Embryonic facial prominence (tissue), 1 donor: Measurements from ENCODE around the gene CER1.
A peak's percentile ranks its signal among the peaks of the same experiment; 100 is the strongest.
"Not testable (repeated sequence)": the region's sequence is repeated elsewhere in the genome, so short reads cannot be mapped to it uniquely, and the experiment has no call there.

Source experiments
- DNase-seq: peaks from one replicate; pipeline ENCODE4 v3.0.0-alpha.2; 2016; ENCODE audit errors: extremely low spot score

The CER1 gene

GRCh38 chr9:14715102-14715501 lies 7.4 kb downstream of the CER1 start:
- DNase-seq, result no peak

- no peak for DNase-seq
Measured at GRCh38 chr9:14713187-14713767, 9.3 kb downstream of the CER1 start.

- DNase-seq, result no peak
Measured at GRCh38 chr9:14710804-14711203, 11.7 kb downstream of the CER1 start.

GRCh38 chr9:14706530-14707140 lies 15.9 kb downstream of the CER1 start:
- no peak for DNase-seq

- no peak for DNase-seq
Measured at GRCh38 chr9:14705079-14705478, 17.5 kb downstream of the CER1 start.

GRCh38 chr9:14704281-14704680 lies 18.3 kb downstream of the CER1 start:
- DNase-seq, result no peak

- DNase-seq, result no peak
Measured at GRCh38 chr9:14702200-14702720, 20.3 kb downstream of the CER1 start.

- DNase-seq, result no peak
Measured at GRCh38 chr9:14693251-14693861, 29.2 kb downstream of the CER1 start, which contains the start of gene ZDHHC21. TSS of gene ZDHHC21 (minus strand) at chr9:14693432. CDS start at chr9:14674340, 19,092 bp downstream.

- peak; percentile 31 for DNase-seq
Measured at GRCh38 chr9:14692470-14693250, 29.9 kb downstream of the CER1 start.

GRCh38 chr9:14690948-14691730 lies 31.4 kb downstream of the CER1 start:
- no peak for DNase-seq

- no peak for DNase-seq
Measured at GRCh38 chr9:14687042-14687719, 35.4 kb downstream of the CER1 start.

GRCh38 chr9:14686168-14686567 lies 36.4 kb downstream of the CER1 start:
- DNase-seq, result no peak

- DNase-seq, result not testable (repeated sequence)
Measured at GRCh38 chr9:14682616-14683015, 39.9 kb downstream of the CER1 start.

- DNase-seq, result no peak
Measured at GRCh38 chr9:14678776-14679175, 43.8 kb downstream of the CER1 start.

- no peak for DNase-seq
Measured at GRCh38 chr9:14677872-14678271, 44.7 kb downstream of the CER1 start.

- DNase-seq, result no peak
Measured at GRCh38 chr9:14677396-14677795, 45.1 kb downstream of the CER1 start.

- no peak for DNase-seq
Measured at GRCh38 chr9:14674630-14675029, 47.9 kb downstream of the CER1 start.

GRCh38 chr9:14671377-14671776 lies 51.2 kb downstream of the CER1 start:
- DNase-seq, result no peak

GRCh38 chr9:14670718-14671117 lies 51.8 kb downstream of the CER1 start:
- DNase-seq, result no peak
